Measurements from ENCODE around the gene EXOC4.

EXOC4 gene

DNA sequence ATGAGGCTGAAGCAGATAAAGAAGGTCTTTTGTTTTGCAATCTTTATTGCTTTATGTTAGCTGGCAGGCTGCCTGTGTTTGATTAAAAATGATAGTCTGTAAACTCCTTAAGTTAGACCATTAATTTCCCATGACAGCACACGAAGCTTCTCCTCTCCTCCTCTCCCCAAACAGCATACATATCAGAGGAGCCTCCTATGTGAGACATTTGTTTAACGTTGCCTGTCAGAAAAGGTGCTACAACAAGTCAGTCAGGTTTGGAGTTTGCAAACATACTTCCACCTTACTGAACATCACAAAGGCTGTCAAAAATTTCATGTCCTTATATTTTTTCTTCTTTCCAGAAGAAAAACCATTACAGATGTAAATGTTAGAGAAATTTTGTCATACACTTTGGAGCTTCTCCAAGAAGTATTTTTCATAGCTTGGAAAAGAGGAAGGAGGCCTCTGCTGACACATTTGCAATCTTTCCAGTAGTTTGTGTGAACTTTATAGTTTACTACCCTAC is 393.1 kb downstream of the EXOC4 start:
- H3K4me3 ChIP-seq (ENCODE audit: low read length) = no peak overlapping the region
- TF ChIP-seq, protein P1, sequence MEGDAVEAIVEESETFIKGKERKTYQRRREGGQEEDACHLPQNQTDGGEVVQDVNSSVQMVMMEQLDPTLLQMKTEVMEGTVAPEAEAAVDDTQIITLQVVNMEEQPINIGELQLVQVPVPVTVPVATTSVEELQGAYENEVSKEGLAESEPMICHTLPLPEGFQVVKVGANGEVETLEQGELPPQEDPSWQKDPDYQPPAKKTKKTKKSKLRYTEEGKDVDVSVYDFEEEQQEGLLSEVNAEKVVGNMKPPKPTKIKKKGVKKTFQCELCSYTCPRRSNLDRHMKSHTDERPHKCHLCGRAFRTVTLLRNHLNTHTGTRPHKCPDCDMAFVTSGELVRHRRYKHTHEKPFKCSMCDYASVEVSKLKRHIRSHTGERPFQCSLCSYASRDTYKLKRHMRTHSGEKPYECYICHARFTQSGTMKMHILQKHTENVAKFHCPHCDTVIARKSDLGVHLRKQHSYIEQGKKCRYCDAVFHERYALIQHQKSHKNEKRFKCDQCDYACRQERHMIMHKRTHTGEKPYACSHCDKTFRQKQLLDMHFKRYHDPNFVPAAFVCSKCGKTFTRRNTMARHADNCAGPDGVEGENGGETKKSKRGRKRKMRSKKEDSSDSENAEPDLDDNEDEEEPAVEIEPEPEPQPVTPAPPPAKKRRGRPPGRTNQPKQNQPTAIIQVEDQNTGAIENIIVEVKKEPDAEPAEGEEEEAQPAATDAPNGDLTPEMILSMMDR (IDR thresholded peaks at IDR 0.05; ENCODE audit: insufficient read depth, low read depth, low read length, missing control alignments) = no peak
- peak; percentile 25 for DNase-seq (ENCODE audit: low read depth)

DNA sequence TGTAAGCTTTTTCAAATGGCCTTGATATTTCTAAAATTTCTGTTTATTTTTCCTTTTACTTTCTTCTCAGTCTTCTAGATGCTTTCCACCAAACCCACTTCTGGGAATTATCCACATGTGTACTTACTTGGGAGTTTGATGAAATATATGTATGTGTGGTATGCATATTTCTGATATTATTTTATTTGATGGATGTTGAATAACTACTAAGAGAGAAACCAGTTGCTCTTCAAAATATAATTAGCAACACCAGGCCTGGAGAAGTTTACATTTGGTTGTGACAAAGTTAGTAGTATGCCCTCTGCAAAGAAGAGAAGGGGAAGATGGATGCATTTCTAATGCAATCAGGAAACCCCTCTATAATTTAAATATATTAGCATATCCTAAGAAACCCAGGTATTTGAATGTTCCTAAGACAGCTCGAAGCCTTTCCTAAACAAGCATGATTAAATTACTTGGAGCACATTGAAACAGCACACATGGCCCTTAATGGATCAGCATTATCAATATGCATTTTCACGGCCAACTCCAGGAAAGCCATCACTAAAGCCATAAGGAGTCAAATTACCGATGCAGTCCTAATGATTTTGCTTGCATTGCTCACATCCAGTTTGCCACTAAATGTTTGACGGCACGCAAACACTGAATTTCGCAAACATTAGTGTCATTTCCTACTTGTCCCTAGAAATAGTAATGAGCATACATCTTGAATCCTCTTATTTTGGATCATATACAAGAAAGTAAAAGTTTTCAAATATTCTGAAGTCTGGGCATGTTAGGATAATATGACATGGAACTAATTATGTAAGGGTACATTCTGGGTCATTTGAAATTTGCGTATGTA is 393.8 kb downstream of the EXOC4 start:
- no peak overlapping the region for H3K4me3 ChIP-seq (ENCODE audit: low read length)
- TF ChIP-seq, protein P1 (IDR thresholded peaks at IDR 0.05; ENCODE audit: insufficient read depth, low read depth, low read length, missing control alignments) = no peak
- no peak for DNase-seq (ENCODE audit: low read depth)

DNA sequence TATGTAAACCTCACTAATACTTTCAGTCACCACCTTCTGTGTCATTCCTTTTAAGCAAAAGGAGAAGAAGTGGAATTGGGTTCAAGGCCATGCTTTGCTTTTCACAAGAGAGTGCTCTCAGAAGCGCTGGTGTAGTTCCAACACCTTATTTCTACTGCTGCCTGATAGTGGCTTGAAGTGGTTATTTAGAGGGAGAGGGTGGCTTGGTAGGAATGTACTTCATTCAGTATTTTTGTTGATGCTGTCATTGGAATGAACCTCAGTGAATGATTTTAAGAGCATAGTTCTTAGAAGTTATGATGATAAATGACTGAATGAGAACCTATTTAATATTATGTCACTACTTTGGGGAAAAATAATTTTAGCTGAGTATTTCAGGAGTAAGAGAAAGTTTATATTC is 396.7 kb downstream of the EXOC4 start:
- TF ChIP-seq, protein P1 (IDR thresholded peaks at IDR 0.05; ENCODE audit: insufficient read depth, low read depth, low read length, missing control alignments) = no peak
- DNase-seq (ENCODE audit: low read depth) = no peak
- no peak overlapping the region for H3K4me3 ChIP-seq (ENCODE audit: low read length)

DNA sequence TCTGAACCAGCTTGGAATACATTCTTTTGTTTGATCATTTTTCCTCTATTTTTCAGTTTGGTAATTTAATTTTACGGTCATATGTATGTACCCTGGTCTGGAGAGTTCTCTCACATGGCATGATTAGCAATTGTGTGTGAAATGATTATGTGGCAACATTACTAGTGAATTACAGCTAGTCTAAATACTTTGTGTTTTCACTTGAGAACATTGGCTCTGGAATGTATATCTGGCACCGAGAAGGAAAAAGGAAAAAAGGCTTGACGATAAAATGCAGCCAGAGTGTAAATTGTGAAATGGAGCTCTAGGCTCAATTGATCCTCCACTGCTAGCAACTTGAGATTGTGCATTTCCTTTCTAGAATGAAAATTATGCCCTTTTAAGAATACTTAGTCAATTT is 397.2 kb downstream of the EXOC4 start:
- H3K4me3 ChIP-seq (ENCODE audit: low read length) = no peak overlapping the region
- TF ChIP-seq, protein P1 (IDR thresholded peaks at IDR 0.05; ENCODE audit: insufficient read depth, low read depth, low read length, missing control alignments) = no peak
- peak; percentile 24 for DNase-seq (ENCODE audit: low read depth)

DNA sequence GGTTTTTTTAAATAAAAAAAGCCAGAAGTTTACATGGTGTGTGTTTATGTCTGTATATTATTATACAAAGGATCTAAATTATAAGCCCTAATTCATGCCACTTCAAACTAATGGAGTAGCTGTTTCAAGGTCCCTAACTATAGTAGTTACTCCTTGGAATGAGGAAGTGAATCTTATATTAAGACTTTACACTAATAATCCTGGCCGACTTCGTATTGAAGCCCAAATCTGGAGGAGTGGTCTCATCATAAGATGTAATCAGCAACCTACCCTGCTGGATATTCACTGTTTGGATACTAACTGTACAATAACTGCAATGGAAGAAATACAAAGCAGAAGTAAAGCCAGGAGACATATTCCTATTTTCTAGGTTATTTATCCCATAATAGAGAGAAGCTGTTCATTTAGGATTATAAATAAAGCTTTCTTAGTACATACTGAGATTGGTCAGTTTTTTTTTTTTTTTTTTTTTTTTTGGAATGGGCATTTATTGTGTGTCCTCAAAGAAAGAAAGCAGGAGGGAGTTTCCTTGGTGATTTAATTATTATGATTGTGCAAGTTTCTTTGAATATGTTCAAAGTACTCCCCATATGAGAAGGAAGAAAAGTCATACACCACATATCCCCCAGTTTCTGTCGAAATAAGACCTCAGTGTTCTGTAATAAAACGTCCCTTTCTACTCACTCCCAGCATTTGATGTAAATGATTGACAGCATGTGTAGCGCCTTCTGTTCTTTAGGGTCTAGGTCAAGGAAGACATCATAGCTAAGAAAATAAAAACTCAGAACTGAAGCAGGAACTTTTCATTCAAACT is 397.8 kb downstream of the EXOC4 start:
- DNase-seq (ENCODE audit: low read depth) = peak; percentile 38
- no peak overlapping the region for H3K4me3 ChIP-seq (ENCODE audit: low read length)
- TF ChIP-seq, protein P1 (IDR thresholded peaks at IDR 0.05; ENCODE audit: insufficient read depth, low read depth, low read length, missing control alignments) = no peak

DNA sequence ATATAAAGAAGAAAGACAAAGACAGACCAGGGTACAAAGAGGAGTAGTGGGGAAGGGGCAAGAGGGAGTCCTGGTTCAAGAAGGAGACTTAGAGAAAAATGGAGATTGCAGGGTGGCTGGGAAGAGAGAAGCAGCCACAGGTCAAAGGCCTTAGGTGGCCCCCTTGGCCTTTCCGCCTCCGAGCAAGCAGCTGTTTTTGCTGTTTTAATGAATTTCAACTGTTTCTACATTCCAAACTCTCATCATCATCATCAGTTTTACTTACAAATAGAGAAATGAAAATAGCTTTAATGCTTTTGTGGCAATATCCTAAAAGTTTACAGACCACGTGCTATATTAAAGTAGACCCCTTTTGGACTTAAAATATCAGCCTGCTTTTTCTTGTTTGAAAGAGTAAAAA is 399.7 kb downstream of the EXOC4 start:
- TF ChIP-seq, protein P1 (IDR thresholded peaks at IDR 0.05; ENCODE audit: insufficient read depth, low read depth, low read length, missing control alignments) = no peak
- H3K4me3 ChIP-seq (ENCODE audit: low read length) = no peak overlapping the region
- no peak for DNase-seq (ENCODE audit: low read depth)
